GM10847 (cell line): ENCODE data around the gene SRPX2.

Experiments
- POLR2A ChIP-seq: IDR thresholded peaks from 2 replicates; pipeline ENCODE4 v1.6.1; 2011; ENCODE audit not compliant: insufficient read length; ENCODE audit errors: extremely low read depth

Gene SRPX2

GRCh38 chrX:100673397-100673953 is 29.5 kb downstream of the SRPX2 start:
- no peak for TF ChIP-seq POLR2A

GRCh38 chrX:100674705-100675104 is 30.7 kb downstream of the SRPX2 start:
- TF ChIP-seq POLR2A, result no peak

- no peak for TF ChIP-seq POLR2A
These were observed 33.7 kb downstream of the SRPX2 start for GRCh38 chrX:100677611-100678181.

GRCh38 chrX:100680756-100681155 is 36.8 kb downstream of the SRPX2 start:
- TF ChIP-seq POLR2A, result no peak

GRCh38 chrX:100681599-100681998 is 37.6 kb downstream of the SRPX2 start:
- no peak for TF ChIP-seq POLR2A

- no peak for TF ChIP-seq POLR2A
These were observed 38.9 kb downstream of the SRPX2 start for GRCh38 chrX:100682939-100683338.

GRCh38 chrX:100685284-100685996 is 41.4 kb downstream of the SRPX2 start:
- no peak for TF ChIP-seq POLR2A

GRCh38 chrX:100685997-100686305 is 42.0 kb downstream of the SRPX2 start:
- TF ChIP-seq POLR2A, result no peak

- TF ChIP-seq POLR2A, result no peak
These were observed 43.1 kb downstream of the SRPX2 start for GRCh38 chrX:100687128-100687527.

- no peak for TF ChIP-seq POLR2A
These were observed 43.5 kb downstream of the SRPX2 start for GRCh38 chrX:100687546-100687945.

GRCh38 chrX:100695302-100695701 is 51.3 kb downstream of the SRPX2 start:
- no peak for TF ChIP-seq POLR2A

GRCh38 chrX:100695991-100696390 is 52.0 kb downstream of the SRPX2 start:
- TF ChIP-seq POLR2A, result no peak

GRCh38 chrX:100696699-100697351 is 52.8 kb downstream of the SRPX2 start:
- TF ChIP-seq POLR2A, result no peak

GRCh38 chrX:100698551-100698950 is 54.6 kb downstream of the SRPX2 start:
- no peak for TF ChIP-seq POLR2A

- no peak for TF ChIP-seq POLR2A
These were observed 56.8 kb downstream of the SRPX2 start for GRCh38 chrX:100700809-100701208.

- TF ChIP-seq POLR2A, result no peak
These were observed 60.7 kb downstream of the SRPX2 start for GRCh38 chrX:100704581-100705203.

- no peak for TF ChIP-seq POLR2A
These were observed 66.8 kb downstream of the SRPX2 start for GRCh38 chrX:100710816-100711215.

GRCh38 chrX:100717363-100717762 is 73.4 kb downstream of the SRPX2 start:
- no peak for TF ChIP-seq POLR2A
